ENCODE measurements around the gene FAAP100.

FAAP100 gene

DNA sequence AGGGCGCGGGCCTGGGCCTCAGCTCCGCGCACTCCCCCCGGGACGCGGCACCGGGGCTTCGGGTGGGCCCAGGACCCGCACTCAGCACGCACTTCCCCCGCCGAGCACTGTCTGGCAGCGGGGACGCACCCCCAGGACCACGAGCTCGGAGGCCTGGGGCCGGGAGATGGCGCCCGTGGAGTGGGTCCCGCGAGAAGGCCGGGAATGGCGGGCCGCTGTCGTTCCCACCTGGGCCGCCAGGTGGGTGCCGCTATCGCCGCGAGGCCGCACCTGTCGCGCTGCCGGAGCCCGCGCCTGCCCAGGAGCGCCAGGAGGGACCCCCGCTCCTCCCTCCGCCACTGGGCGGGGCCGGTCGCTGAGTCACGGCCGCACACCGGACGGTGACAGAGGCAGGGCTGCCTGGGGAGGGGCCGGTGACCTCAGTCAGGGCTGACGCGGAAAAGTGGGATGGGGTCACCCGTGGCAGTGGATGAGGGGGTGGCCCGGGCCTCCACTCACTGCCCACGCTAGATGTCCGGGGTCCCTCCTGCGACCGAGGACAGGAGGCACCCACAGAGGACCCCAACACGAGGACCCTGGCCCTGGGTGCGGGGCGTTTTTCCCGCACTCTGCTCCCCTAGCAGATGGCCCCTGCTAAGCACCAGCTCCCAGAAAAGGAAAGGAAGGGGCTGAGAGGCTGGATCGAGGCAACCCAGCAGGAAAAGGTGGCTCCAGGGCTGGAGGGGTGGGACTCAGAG is 32.7 kb downstream of the FAAP100 start:
- TF ChIP-seq JUND (IDR thresholded peaks at IDR 0.05; ENCODE audit: low read depth): no peak
- in situ Hi-C loops (cut with HindIII; ENCODE audit: low pct_unique_long_range_greater_than_20kb, low sequenced_read_pairs): no loop called here
- peak; percentile 87 to 88 for DNase-seq (ENCODE audit: low read depth in 1 of 2, low spot score in 1 of 2)

DNA sequence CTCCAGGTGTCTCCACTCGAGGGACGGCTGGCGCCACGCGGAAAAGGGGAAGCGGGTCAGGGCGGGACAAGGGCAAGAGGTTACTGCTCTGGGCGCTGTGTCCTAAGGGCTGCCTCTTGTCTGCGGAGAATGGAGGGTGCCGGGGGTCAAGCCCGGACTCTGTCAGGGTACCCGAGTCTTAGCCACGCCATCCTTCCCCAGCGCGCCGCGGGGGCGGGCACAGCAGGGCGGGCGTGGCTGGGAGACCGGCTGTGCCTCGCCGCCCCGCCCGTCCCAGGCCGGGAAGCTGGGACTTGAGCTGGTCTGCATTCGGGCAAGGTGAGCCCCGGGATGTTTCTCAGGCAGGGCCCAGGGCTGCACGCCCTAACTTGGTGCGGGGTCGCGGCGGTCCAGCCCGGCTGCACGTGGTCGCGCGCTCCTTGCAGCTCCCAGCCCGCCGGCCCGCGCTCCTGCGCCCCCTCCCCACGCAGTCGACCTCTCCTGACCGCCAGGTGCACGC is 33.3 kb downstream of the FAAP100 start:
- TF ChIP-seq JUND (IDR thresholded peaks at IDR 0.05; ENCODE audit: low read depth): no peak
- DNase-seq (ENCODE audit: low read depth in 1 of 2, low spot score in 1 of 2): peak; percentile 77 to 83
- in situ Hi-C loops (cut with HindIII; ENCODE audit: low pct_unique_long_range_greater_than_20kb, low sequenced_read_pairs): no loop called here

DNA sequence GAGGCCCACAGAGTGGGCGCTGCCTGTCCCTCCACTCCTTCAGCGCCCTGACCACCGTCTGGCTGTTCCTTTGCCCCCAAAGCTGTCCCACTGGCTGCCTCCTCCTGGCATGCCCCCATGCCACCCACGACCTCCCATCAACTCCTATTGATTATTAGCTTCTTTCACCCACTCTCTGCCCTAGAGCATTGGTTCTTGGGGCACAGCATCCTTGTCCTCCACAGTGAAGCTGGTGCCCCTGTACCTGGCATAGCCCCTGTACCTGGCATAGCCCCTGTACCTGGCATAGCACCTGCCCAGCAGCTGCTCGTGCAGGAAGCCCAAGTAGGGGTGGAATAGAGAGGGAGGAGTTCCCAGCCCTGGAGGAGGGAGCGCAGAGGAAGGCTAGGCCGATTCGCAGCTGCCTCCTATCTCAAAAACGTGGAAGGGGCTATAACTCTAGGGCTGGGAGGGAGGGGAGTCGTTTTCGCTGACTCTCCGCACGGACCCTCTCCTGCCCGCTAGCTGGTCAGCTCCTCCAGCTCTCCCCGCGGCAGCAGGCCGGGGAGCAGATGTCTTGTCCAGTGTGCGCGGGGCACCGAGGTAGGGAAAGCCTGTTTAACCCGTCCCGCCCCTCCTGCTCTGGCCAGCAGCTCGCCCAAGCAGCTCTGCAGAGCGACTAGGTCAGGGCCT is 33.9 kb downstream of the FAAP100 start:
- no peak for TF ChIP-seq JUND (IDR thresholded peaks at IDR 0.05; ENCODE audit: low read depth)
- DNase-seq (ENCODE audit: low read depth in 1 of 2, low spot score in 1 of 2): peak; percentile 62 to 84
- in situ Hi-C loops (cut with HindIII; ENCODE audit: low pct_unique_long_range_greater_than_20kb, low sequenced_read_pairs): no loop called here

DNA sequence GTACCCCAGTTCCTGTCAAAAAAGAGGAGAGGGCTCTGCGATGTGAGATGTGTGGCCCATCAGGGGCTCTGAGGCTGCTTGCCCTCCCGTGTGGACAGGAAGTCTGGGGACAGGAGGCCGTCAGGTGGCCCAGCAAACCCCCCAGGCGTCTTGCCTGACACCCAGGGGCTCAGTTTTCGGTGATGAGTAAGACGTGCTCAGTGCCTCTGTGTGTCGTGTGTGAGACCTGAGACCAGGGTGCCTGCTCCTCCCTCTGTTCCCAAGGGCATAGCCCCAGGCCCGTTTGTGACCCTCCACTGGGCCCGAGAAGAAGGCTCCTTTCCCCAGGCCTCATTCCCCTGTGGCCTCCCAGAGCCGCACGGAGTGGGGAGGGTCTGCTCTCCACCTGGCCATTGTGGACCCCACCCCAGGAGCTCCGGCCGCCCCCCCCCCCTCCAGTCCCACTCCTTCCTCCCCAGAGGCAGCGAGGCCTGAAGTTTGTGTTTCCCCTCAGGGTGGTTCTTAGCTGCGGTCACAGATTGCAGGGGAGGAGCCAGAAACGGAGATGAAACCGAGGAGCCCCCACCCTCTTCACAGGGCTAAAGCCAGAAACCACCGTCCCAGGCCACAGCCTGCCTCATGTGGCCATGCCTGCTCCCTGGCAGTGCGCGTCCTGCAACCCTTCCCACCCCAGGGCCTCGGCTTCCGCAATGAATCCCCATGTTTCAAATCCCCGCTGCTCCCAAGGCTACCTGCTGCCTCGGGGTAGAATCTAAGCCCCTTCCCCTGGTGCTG is 34.6 kb downstream of the FAAP100 start:
- no peak for TF ChIP-seq JUND (IDR thresholded peaks at IDR 0.05; ENCODE audit: low read depth)
- in situ Hi-C loops (cut with HindIII; ENCODE audit: low pct_unique_long_range_greater_than_20kb, low sequenced_read_pairs): no loop called here
- no peak for DNase-seq (ENCODE audit: low read depth in 1 of 2, low spot score in 1 of 2)

DNA sequence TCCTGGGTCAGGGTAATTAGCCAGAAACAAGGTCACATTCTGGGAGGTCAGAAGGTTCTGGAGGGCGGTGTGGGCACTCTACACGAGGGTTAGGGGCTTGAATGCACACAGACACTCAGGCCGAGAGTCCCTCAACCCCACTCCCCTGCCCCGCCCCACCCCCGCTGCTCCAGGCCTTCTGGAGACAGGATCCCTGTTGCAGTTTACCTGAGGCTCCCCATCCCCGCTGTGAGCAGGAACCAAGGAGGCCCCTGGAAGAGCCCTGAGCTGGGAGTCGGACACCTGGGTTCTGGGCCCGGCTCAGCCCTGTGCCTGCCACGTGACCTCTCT is 35.2 kb downstream of the FAAP100 start:
- in situ Hi-C loops (cut with HindIII; ENCODE audit: low pct_unique_long_range_greater_than_20kb, low sequenced_read_pairs): no loop called here
- TF ChIP-seq JUND (IDR thresholded peaks at IDR 0.05; ENCODE audit: low read depth): no peak
- no peak for DNase-seq (ENCODE audit: low read depth in 1 of 2, low spot score in 1 of 2)

DNA sequence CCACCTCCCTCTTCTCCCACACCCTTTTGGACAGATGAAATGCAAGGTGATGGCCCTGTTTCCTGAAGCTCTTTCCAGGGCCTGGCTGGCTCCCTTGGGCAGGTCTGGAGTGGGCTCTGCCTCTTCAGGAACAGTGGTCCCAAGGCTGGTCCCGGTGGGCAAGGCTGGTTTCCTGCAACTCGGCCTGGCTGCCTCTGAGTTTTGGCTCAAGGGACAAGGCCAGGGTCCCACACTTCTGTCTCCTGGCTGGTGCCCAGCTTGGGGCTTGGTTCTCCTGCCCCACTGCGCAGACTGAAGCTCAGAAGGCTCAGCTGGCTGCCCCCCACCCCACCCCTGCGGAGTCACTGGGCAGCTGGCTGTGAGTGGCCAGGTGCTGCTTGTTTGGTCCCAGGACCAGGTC is 35.7 kb downstream of the FAAP100 start:
- TF ChIP-seq JUND (IDR thresholded peaks at IDR 0.05; ENCODE audit: low read depth): no peak
- no peak for DNase-seq (ENCODE audit: low read depth in 1 of 2, low spot score in 1 of 2)
- in situ Hi-C loops (cut with HindIII; ENCODE audit: low pct_unique_long_range_greater_than_20kb, low sequenced_read_pairs): no loop called here

DNA sequence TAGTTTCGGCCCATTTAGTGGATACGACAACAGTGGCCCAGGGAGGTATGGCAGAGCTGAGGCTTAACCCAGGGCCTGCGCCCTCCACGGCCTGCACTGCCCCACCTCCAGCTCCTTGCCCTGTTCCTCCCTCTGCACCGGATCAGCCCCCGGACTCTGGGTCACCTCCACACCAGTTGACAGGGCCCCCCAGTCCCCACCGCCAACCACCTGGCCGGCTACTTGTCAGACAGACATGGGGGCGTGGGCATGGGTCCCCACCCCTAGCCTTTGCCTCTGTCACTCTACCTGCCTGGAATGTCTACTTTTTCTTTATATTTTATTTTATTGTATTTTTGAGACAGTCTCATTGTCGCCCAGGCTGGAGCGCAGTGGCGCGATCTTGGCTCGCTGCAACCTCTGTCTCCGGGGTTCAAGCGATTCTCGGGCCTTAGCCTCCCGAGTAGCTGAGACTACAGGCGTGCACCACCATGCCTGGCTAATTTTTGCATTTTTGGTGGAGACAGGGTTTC is 36.6 kb downstream of the FAAP100 start:
- no peak for TF ChIP-seq JUND (IDR thresholded peaks at IDR 0.05; ENCODE audit: low read depth)
- in situ Hi-C loops (cut with HindIII; ENCODE audit: low pct_unique_long_range_greater_than_20kb, low sequenced_read_pairs): no loop called here

DNA sequence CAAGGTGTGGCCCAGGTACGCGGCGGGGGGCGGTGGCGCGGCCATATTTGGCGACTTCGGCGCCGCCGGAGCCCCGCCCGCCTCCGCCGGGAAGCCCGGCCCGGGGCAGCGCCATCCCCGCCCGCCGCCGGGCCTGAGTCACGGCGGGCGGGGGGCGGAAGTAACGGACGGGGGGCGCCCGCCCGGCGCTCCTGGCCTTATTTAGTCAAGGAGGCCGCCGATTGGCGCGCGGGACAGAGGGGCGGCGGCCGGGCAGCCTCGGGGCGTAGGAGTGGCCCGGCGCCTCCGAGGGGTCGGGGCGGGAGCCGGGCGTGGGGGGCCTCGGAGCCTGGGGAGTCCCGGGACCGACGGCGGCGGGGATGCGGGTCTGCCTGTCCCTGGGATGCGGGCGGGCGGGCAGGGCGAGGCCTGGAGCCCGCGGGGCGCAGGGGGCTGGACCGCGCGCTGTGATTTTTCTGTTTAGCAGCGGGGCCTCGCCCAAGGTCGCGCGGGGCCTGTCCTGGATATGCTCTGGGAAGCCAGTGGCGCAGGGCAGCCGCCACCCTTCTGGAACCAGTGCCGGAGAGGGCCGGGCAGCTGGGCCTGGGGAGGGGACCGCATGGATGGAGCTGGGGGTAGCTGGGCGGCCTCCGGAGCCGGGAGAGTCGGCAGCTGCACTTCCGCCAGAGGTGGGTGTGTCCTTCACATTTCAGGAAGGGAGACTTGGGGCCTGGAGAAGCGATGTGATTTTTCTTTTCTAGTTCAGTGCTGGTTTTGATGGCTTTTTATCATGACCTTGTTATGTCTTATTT is 37.2 kb downstream of the FAAP100 start:
- DNase-seq (ENCODE audit: low read depth in 1 of 2, low spot score in 1 of 2): peak; percentile 74 to 85
- TF ChIP-seq JUND (IDR thresholded peaks at IDR 0.05; ENCODE audit: low read depth): no peak
- in situ Hi-C loops (cut with HindIII; ENCODE audit: low pct_unique_long_range_greater_than_20kb, low sequenced_read_pairs): no loop called here

More for the DNA sequence above, 36.6 kb downstream of the FAAP100 start:
- no peak for DNase-seq (ENCODE audit: low read depth in 1 of 2, low spot score in 1 of 2)

DNA sequence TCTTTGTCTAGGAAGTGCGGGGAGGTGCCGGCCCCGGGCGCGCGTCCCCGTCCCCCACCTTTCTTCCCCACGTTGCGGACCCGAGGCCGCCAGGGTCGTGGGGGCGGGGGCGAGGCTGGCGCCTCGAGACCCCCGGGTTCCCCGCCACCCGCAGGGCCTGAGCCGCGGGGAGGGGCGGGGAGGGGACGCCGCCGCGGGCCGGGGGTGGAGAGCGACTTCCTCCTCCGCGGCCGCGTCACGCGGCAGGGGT is 37.7 kb downstream of the FAAP100 start:
- no peak for TF ChIP-seq JUND (IDR thresholded peaks at IDR 0.05; ENCODE audit: low read depth)
- in situ Hi-C loops (cut with HindIII; ENCODE audit: low pct_unique_long_range_greater_than_20kb, low sequenced_read_pairs): no loop called here
- no peak for DNase-seq (ENCODE audit: low read depth in 1 of 2, low spot score in 1 of 2)

DNA sequence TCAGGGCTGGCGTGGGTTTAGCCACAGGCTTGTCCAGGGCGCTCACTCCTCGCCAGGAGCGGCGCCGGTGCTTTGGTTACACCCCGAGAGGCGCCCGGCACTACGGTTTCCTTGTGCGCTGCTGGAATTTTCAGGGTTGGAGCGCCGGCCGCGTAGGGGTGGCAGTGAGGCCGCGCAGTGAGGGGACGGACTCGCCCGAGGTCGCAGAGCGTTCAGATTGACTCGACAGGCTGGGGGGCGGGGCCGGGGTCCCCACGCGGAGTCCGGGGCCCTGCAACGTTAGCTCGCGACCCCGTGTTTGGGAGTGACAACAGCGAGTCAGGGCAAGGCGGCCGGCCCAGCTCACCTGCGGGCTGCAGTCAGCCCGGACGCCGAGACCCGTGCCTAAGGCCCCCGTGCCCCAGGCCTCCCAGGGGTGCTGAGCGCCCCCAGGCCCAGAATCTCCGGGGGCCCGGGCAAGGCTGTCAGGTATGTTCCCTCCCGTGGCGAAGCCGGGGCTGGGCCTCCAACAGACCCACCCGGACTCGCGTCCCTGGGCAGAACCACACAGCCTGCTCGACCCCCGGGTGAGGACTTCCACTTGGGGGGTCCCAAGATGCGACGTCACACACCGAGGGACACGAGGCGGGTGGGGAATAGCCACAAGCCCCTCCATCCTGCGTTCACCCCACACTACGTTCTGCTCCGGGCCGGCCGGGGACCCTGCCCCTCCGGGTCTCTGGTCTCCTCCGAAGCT is 38.2 kb downstream of the FAAP100 start:
- no peak for TF ChIP-seq JUND (IDR thresholded peaks at IDR 0.05; ENCODE audit: low read depth)
- in situ Hi-C loops (cut with HindIII; ENCODE audit: low pct_unique_long_range_greater_than_20kb, low sequenced_read_pairs): no loop called here
- peak; percentile 73 to 82 for DNase-seq (ENCODE audit: low read depth in 1 of 2, low spot score in 1 of 2)

DNA sequence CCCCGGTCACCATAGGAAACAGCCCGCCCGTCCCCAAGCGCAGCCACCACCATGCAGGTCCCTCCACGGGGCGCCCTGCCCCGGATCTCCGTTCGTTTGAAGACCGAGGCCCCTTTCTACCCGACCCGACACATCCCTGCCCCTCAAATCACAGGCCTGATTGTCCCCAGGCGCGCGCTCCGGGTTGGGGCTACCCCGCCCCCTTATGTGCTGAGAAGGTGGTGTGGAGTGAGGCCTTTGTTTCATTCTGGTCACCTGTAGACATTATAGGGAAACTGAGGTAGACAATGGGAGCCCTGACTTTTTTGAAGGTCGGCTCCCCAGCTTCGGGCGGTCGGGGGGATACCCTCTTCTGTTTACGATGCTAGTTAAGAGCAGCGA is 38.8 kb downstream of the FAAP100 start:
- DNase-seq (ENCODE audit: low read depth in 1 of 2, low spot score in 1 of 2): peak; percentile 65 to 82
- in situ Hi-C loops (cut with HindIII; ENCODE audit: low pct_unique_long_range_greater_than_20kb, low sequenced_read_pairs): no loop called here
- no peak for TF ChIP-seq JUND (IDR thresholded peaks at IDR 0.05; ENCODE audit: low read depth)

All from T47D (cell line).